ENCODE results near the gene DHFR2. TPM values are rescaled to one million over a fixed set of nuclear protein-coding genes. Genes with fewer than 3 reads are reported as not detected.

Gene DHFR2
- total and polyA plus RNA-seq, 9 of the 15 experiments (the other 6 are each of a cell fraction or from before 2014, with no cell fraction given), result 0.64 to 1.7 (median 1.4) TPM

DNA sequence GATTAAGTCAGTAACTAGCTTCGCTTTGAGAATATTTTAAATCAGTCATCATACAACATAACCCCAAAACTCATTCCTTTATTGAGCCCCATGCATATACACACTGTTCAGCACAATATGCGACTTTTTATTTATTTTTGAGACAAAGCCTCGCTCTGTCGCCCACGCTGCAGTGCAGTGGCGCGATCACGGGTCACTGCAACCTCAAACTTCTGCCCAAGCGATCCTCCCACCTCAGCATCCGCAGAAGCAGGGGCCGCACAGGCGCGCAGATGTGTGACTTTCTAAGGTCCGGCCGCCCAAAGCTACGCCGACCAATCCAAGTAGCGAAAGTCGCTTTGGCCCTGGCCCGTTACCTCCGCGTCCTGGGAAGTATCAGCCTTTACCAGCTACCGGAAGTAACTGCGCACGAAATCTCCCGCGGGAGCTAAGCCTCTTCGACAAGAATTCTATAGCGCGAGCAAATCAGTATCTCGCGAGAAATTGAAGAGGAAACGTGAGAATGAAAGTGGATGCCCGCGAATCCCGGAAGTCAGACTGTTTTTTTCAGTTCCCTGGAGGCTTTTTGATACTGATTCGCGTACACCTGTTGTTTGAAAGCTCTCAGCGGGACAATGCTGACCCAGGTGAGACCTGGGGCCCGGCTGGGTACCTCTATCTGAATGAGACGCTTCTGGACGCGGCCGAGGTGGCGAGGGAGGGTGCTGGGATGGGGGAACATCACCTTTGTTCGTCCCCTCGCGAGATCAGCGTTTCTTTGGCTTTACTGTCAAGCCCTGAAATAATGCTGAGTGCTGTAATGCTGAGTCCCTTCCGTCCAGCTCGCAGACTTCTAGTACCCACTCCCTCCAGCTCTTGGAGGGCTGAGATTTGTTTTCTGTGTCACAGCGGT is at the start of gene DHFR2, which contains the start of gene NSUN3 (continued):
- no peak for TF ChIP-seq HMGN3 (IDR thresholded peaks at IDR 0.05; ENCODE audit: borderline replicate concordance, extremely low read depth, insufficient read length, low read depth, low read length)
- TF ChIP-seq RBM39 (optimal IDR thresholded peaks at IDR 0.05; ENCODE audit: low read depth, low read length), result no peak
- peak; percentile 44 for TF ChIP-seq SMARCA4 (IDR thresholded peaks at IDR 0.05)
- TF ChIP-seq ZKSCAN8 (CRISPR knock-in tag; IDR thresholded peaks at IDR 0.05), result no peak
- no peak for TF ChIP-seq HNRNPH1 (optimal IDR thresholded peaks at IDR 0.05; ENCODE audit: low read depth, low read length)
- TF ChIP-seq, protein P1, sequence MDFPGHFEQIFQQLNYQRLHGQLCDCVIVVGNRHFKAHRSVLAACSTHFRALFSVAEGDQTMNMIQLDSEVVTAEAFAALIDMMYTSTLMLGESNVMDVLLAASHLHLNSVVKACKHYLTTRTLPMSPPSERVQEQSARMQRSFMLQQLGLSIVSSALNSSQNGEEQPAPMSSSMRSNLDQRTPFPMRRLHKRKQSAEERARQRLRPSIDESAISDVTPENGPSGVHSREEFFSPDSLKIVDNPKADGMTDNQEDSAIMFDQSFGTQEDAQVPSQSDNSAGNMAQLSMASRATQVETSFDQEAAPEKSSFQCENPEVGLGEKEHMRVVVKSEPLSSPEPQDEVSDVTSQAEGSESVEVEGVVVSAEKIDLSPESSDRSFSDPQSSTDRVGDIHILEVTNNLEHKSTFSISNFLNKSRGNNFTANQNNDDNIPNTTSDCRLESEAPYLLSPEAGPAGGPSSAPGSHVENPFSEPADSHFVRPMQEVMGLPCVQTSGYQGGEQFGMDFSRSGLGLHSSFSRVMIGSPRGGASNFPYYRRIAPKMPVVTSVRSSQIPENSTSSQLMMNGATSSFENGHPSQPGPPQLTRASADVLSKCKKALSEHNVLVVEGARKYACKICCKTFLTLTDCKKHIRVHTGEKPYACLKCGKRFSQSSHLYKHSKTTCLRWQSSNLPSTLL (IDR thresholded peaks at IDR 0.05), result no peak
- TF ChIP-seq SP1 (CRISPR knock-in tag; IDR thresholded peaks at IDR 0.05), result no peak; the same call in 1 of the 2 replicates
- no peak for TF ChIP-seq CHD1 (IDR thresholded peaks at IDR 0.05; ENCODE audit: low read length)
- TF ChIP-seq ZFX (CRISPR knock-in tag; IDR thresholded peaks at IDR 0.05), result peak; percentile 73
- no peak for TF ChIP-seq SRF (CRISPR knock-in tag; IDR thresholded peaks at IDR 0.05)
- no peak for TF ChIP-seq ZNF696 (CRISPR knock-in tag; conservative IDR thresholded peaks at IDR 0.05)
- TF ChIP-seq ZNF253 (CRISPR knock-in tag; conservative IDR thresholded peaks at IDR 0.05), result no peak
- TF ChIP-seq, protein P2, sequence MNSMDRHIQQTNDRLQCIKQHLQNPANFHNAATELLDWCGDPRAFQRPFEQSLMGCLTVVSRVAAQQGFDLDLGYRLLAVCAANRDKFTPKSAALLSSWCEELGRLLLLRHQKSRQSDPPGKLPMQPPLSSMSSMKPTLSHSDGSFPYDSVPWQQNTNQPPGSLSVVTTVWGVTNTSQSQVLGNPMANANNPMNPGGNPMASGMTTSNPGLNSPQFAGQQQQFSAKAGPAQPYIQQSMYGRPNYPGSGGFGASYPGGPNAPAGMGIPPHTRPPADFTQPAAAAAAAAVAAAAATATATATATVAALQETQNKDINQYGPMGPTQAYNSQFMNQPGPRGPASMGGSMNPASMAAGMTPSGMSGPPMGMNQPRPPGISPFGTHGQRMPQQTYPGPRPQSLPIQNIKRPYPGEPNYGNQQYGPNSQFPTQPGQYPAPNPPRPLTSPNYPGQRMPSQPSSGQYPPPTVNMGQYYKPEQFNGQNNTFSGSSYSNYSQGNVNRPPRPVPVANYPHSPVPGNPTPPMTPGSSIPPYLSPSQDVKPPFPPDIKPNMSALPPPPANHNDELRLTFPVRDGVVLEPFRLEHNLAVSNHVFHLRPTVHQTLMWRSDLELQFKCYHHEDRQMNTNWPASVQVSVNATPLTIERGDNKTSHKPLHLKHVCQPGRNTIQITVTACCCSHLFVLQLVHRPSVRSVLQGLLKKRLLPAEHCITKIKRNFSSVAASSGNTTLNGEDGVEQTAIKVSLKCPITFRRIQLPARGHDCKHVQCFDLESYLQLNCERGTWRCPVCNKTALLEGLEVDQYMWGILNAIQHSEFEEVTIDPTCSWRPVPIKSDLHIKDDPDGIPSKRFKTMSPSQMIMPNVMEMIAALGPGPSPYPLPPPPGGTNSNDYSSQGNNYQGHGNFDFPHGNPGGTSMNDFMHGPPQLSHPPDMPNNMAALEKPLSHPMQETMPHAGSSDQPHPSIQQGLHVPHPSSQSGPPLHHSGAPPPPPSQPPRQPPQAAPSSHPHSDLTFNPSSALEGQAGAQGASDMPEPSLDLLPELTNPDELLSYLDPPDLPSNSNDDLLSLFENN (IDR thresholded peaks at IDR 0.05; ENCODE audit: low read depth in 2 of 2, low read length in 2 of 2), result peak in 1 of 2 experiments; percentile 22; a peak in 1 of 4 replicates
- no peak for TF ChIP-seq CSDE1 (IDR thresholded peaks at IDR 0.05)
- no peak for TF ChIP-seq ZNF766 (CRISPR knock-in tag; conservative IDR thresholded peaks at IDR 0.05)
- no peak for TF ChIP-seq SIN3A (IDR thresholded peaks at IDR 0.05; ENCODE audit: borderline replicate concordance in 2 of 2, control insufficient read depth in 1 of 2, low read depth in 2 of 2, low read length in 2 of 2)
- TF ChIP-seq RBFOX2 (IDR thresholded peaks at IDR 0.05; ENCODE audit: low read depth, low read length), result peak; percentile 92
- TF ChIP-seq JUNB (CRISPR knock-in tag; conservative IDR thresholded peaks at IDR 0.05), result no peak
- TF ChIP-seq ZNF586 (CRISPR knock-in tag; conservative IDR thresholded peaks at IDR 0.05), result no peak
- no peak for TF ChIP-seq TSC22D4 (tag; IDR thresholded peaks at IDR 0.05)

Measured in K562 (cell line).